Adrenal gland (tissue), 5 donors: ENCODE data around the gene PTPRD.

Source experiments
- CTCF ChIP-seq, 6 experiments: fragments of 450-650 bp in 4 of 6; fragments of 200-600 bp in 2 of 6; sonication (generic) in 1 of 6; IDR thresholded peaks; 1 replicate in 5 of 6; 2 replicates in 1 of 6; pipeline versions ENCODE4 v1.5.1 to v1.8.0; 2016 to 2021; ENCODE audit warnings: antibody characterized with exemption in 6 of 6, mild to moderate bottlenecking in 2 of 6, moderate library complexity in 1 of 6
- POLR2A ChIP-seq, 2 donors: fragments of 450-650 bp; IDR thresholded peaks; one replicate each; pipeline ENCODE4 v1.6.1; 2017; ENCODE audit warnings: antibody characterized with exemption in 2 of 2, mild to moderate bottlenecking in 2 of 2, moderate library complexity in 1 of 2
- donor health status: DM: no; HTN: no; CAD: no.

- TF ChIP-seq POLR2A (IDR thresholded peaks at IDR 0.05) (no peak), CTCF (IDR thresholded peaks at IDR 0.05) (no peak)
These were observed 400.1 kb downstream of the PTPRD start for GRCh38 chr9:10212702-10213101.
